WTC11 (cell line): Measurements from ENCODE around the gene EEIG2.

Experiments
- ATF1 ChIP-seq: sonication (generic); formaldehyde crosslinking; IDR thresholded peaks from 2 replicates; pipeline ENCODE4 v1.8.1; 2023; ENCODE audit warnings: mild to moderate bottlenecking, moderate library complexity, missing genetic modification reagents
- CTCF ChIP-seq: fragments of 200-600 bp; IDR thresholded peaks from 2 replicates; pipeline ENCODE4 v1.8.0; 2022; ENCODE audit warnings: antibody characterized with exemption
- E2F5 ChIP-seq: sonication (generic); formaldehyde crosslinking; IDR thresholded peaks from 2 replicates; pipeline ENCODE4 v1.8.1; 2022; ENCODE audit warnings: mild to moderate bottlenecking, moderate library complexity, missing genetic modification reagents
- ESRRA ChIP-seq: sonication (generic); formaldehyde crosslinking; IDR thresholded peaks from 2 replicates; pipeline ENCODE4 v1.8.1; 2022; ENCODE audit warnings: mild to moderate bottlenecking, missing genetic modification reagents, borderline replicate concordance
- FOXJ3 ChIP-seq: sonication (generic); formaldehyde crosslinking; IDR thresholded peaks from 2 replicates; pipeline ENCODE4 v1.9.0; 2021; ENCODE audit warnings: missing genetic modification reagents, mild to moderate bottlenecking, borderline replicate concordance
- HMGXB4 ChIP-seq: sonication (generic); formaldehyde crosslinking; IDR thresholded peaks from 2 replicates; pipeline ENCODE4 v1.8.1; 2023; ENCODE audit warnings: mild to moderate bottlenecking, moderate library complexity, missing genetic modification reagents
- ZNF232 ChIP-seq: sonication (generic); formaldehyde crosslinking; IDR thresholded peaks from 2 replicates; pipeline ENCODE4 v1.8.0; 2022; ENCODE audit warnings: mild to moderate bottlenecking, missing genetic modification reagents
- ZNF263 ChIP-seq: sonication (generic); formaldehyde crosslinking; IDR thresholded peaks from 2 replicates; pipeline ENCODE4 v1.8.1; 2022; ENCODE audit warnings: low read depth, mild to moderate bottlenecking, moderate library complexity, missing genetic modification reagents
- TF ChIP-seq, protein P1 (sequence below): sonication (generic); formaldehyde crosslinking; conservative IDR thresholded peaks from 2 replicates; pipeline ENCODE4 v1.8.1; 2022; ENCODE audit warnings: mild to moderate bottlenecking, missing genetic modification reagents
- TF ChIP-seq, protein P2 (sequence below): sonication (generic); formaldehyde crosslinking; IDR thresholded peaks from 2 replicates; pipeline ENCODE4 v1.8.0; 2022; ENCODE audit warnings: mild to moderate bottlenecking, missing genetic modification reagents

DNA sequence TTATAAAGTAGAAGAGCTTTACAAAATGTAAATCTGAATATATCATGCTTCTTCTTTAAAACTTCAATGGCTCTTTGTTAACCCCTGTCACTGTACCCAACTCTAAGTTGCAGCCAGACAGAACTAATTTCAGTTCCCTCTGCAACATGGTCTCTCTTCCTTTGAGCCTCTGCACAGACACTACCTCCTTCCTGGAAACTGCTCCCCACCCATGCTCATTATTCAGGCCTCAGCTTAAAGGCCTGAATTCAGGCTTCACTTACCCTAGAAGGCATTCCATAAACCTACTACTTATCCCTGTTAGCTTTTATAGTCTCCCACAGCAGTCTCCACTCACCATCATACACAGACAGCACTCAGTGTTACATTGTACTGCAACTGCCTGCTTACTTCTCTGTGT, 2.6 kb upstream of the EEIG2 start:
- no peak for TF ChIP-seq CTCF
- no peak for TF ChIP-seq ZNF263
- TF ChIP-seq ESRRA (CRISPR knock-in tag) = no peak
- TF ChIP-seq ZNF232 (CRISPR knock-in tag) = no peak
- TF ChIP-seq E2F5 (CRISPR knock-in tag) = no peak
- no peak for TF ChIP-seq ATF1 (CRISPR knock-in tag)
- TF ChIP-seq, protein P1, sequence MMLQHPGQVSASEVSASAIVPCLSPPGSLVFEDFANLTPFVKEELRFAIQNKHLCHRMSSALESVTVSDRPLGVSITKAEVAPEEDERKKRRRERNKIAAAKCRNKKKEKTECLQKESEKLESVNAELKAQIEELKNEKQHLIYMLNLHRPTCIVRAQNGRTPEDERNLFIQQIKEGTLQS (CRISPR knock-in tag) = no peak
- no peak for TF ChIP-seq HMGXB4 (CRISPR knock-in tag)
- TF ChIP-seq FOXJ3 (CRISPR knock-in tag) = no peak
- TF ChIP-seq, protein P2, sequence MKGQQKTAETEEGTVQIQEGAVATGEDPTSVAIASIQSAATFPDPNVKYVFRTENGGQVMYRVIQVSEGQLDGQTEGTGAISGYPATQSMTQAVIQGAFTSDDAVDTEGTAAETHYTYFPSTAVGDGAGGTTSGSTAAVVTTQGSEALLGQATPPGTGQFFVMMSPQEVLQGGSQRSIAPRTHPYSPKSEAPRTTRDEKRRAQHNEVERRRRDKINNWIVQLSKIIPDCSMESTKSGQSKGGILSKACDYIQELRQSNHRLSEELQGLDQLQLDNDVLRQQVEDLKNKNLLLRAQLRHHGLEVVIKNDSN = no peak
